ENCODE data around the gene ADGRD1. TPM values are rescaled to one million over a fixed set of nuclear protein-coding genes. Genes with fewer than 3 reads are reported as not detected.
A peak's percentile ranks its signal among the peaks of the same experiment; 100 is the strongest.

ADGRD1 gene
- total RNA-seq, 4 donors from 2014 or later = 28.2 to 52.4 (median 41.8) TPM

GRCh38 chr12:130973109-130973508 lies 19.4 kb downstream of the ADGRD1 start:
- no peaks in the 10 kb centered on the region for H3K9me3 ChIP-seq
- TF ChIP-seq POLR2A (IDR thresholded peaks at IDR 0.05; ENCODE audit: low read depth) (no peak), EP300 (IDR thresholded peaks at IDR 0.05) (no peak), CTCF (IDR thresholded peaks at IDR 0.05) (no peak), POLR2AphosphoS5 (IDR thresholded peaks at IDR 0.05) (no peak)
- peak overlapping the region; percentile 5 to 55 (median 36) for H3K27ac ChIP-seq (replicated peaks in 1 of 4)
- peaks cover 0 to 24% (median 18%) of the 10 kb centered on the region in 4 donors for H3K4me1 ChIP-seq
- H3K27me3 ChIP-seq = no peaks in the 10 kb centered on the region
- no peak for DNase-seq (ENCODE audit: extremely low spot score)
- peaks cover 4 to 69% (median 41%) of the 10 kb centered on the region in 4 donors for H3K36me3 ChIP-seq
- WGBS = 66% methylated on average over 11 of the region's 11 CpGs
- H3K4me3 ChIP-seq = no peak overlapping the region
- intact Hi-C loops (cut with DNase I) = no loop called here

- no peak for DNase-seq (ENCODE audit: extremely low spot score)
Measured at GRCh38 chr12:130973906-130974305, 20.2 kb downstream of the ADGRD1 start.

GRCh38 chr12:130975116-130975515 lies 21.4 kb downstream of the ADGRD1 start:
- DNase-seq (ENCODE audit: extremely low spot score) = no peak
- intact Hi-C loops (cut with DNase I) = no loop called here
- H3K9me3 ChIP-seq = no peaks in the 10 kb centered on the region
- H3K4me3 ChIP-seq = no peak overlapping the region
- H3K4me1 ChIP-seq = peaks cover 0 to 30% (median 18%) of the 10 kb centered on the region in 4 donors
- H3K27ac ChIP-seq (replicated peaks in 1 of 4) = no peak overlapping the region
- H3K27me3 ChIP-seq = no peaks in the 10 kb centered on the region
- TF ChIP-seq POLR2AphosphoS5 (IDR thresholded peaks at IDR 0.05) (no peak), EP300 (IDR thresholded peaks at IDR 0.05) (no peak), CTCF (IDR thresholded peaks at IDR 0.05) (no peak), POLR2A (IDR thresholded peaks at IDR 0.05; ENCODE audit: low read depth) (no peak)
- H3K36me3 ChIP-seq = peaks cover 4 to 55% (median 29%) of the 10 kb centered on the region in 4 donors
- 85% methylated on average over 6 of the region's 7 CpGs for WGBS

More at GRCh38 chr12:130973906-130974305, 20.2 kb downstream of the ADGRD1 start:
- Histone ChIP-seq H3K27me3 (no peaks in the 10 kb centered on the region), H3K36me3 (peaks cover 4 to 61% (median 34%) of the 10 kb centered on the region in 4 donors), H3K9me3 (no peaks in the 10 kb centered on the region), H3K4me1 (peaks cover 0 to 27% (median 18%) of the 10 kb centered on the region in 4 donors), H3K4me3 (no peak overlapping the region), H3K27ac (replicated peaks in 1 of 4) (no peak overlapping the region)
- 94% methylated on average over 5 of the region's 10 CpGs for WGBS
- TF ChIP-seq POLR2AphosphoS5 (IDR thresholded peaks at IDR 0.05) (no peak), POLR2A (IDR thresholded peaks at IDR 0.05; ENCODE audit: low read depth) (no peak), EP300 (IDR thresholded peaks at IDR 0.05) (no peak), CTCF (IDR thresholded peaks at IDR 0.05) (no peak)
- intact Hi-C loops (cut with DNase I) = no loop called here

GRCh38 chr12:130976171-130976720 lies 22.5 kb downstream of the ADGRD1 start:
- H3K4me1 ChIP-seq = peaks cover 3 to 39% (median 28%) of the 10 kb centered on the region in 4 donors
- no peak overlapping the region for H3K27ac ChIP-seq (replicated peaks in 1 of 4)
- DNase-seq (ENCODE audit: extremely low spot score) = no peak
- intact Hi-C loops (cut with DNase I) = no loop called here
- H3K4me3 ChIP-seq = no peak overlapping the region
- H3K9me3 ChIP-seq = no peaks in the 10 kb centered on the region
- H3K36me3 ChIP-seq = peaks cover 4 to 53% (median 29%) of the 10 kb centered on the region in 4 donors
- TF ChIP-seq EP300 (IDR thresholded peaks at IDR 0.05) = no peak
- TF ChIP-seq CTCF (IDR thresholded peaks at IDR 0.05) = no peak
- TF ChIP-seq POLR2AphosphoS5 (IDR thresholded peaks at IDR 0.05) = no peak
- TF ChIP-seq POLR2A (IDR thresholded peaks at IDR 0.05; ENCODE audit: low read depth) = no peak
- WGBS = 89% methylated on average over 15 of the region's 15 CpGs
- H3K27me3 ChIP-seq = no peaks in the 10 kb centered on the region

Data from esophagus muscularis mucosa (tissue), 4 donors.